AG04449 (cell line): Measurements from ENCODE around the gene IRF2BP1.
"Not testable (repeated sequence)": the region's sequence is repeated elsewhere in the genome, so short reads cannot be mapped to it uniquely, and the experiment has no call there.

Experiments used
- CTCF ChIA-PET: fragments of 350-600 bp; formaldehyde crosslinking; extraction: SDS; loops from one replicate; lab custom pipeline; 2021; ENCODE audit warnings: antibody characterized with exemption; lab: Yijun Ruan, JAX
- POLR2A ChIA-PET: fragments of 400-600, 350-600 bp; formaldehyde crosslinking; extraction: SDS; loops from one replicate; lab custom pipeline; 2020; ENCODE audit warnings: antibody characterized with exemption, inconsistent platforms; lab: Yijun Ruan, JAX
- DNase-seq: peaks from one replicate; pipeline ENCODE4 v3.0.0-alpha.2; 2010; ENCODE audit warnings: low read depth, low spot score
- H3K4me3 ChIP-seq: 2 replicates; pipeline ENCODE4 v1.5.1; 2011; ENCODE audit warnings: low read depth, mild to moderate bottlenecking, control low read depth, low read length
- CTCF ChIP-seq: IDR thresholded peaks from one replicate; pipeline ENCODE4 v1.5.1; 2011; ENCODE audit warnings: mild to moderate bottlenecking, moderate library complexity, low read length, control low read depth, inconsistent platforms; ENCODE audit not compliant: insufficient read depth; ENCODE audit errors: missing control alignments

Gene IRF2BP1

DNA sequence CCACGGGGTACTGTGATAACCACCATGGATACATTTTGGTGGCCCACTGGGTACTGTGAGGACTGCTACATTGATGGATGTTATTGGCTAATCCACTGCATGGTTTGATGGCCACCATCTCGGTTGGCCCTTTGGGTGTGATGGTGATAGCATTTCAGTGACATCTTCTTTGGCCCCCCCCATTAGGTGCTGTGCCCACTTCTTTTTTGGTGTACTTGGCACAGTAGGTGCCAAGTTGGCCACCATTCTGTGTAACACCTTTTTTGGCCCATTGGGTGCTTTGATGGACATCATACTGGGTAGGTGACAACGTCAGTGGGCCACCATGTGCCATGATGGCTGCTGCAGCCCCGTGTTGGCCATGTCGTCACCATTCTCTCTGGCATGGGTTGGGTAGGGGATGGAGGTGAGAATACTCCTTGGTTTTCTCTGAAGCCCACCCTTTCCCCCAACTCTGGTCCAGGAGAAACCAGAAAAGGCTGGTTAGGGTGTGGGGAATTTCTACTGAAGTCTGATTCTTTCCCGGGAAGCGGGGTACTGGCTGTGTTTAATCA lies 12.6 kb downstream of the IRF2BP1 start:
- POLR2A ChIA-PET, result no interaction called here
- DNase-seq, result no peak
- no peak overlapping the region for H3K4me3 ChIP-seq
- TF ChIP-seq CTCF, result no peak
- CTCF ChIA-PET, result interaction anchor here (1.4 to 7.7 kb wide), 2 partner anchors 8 to 9 kb away, joined by 6 to 62 read pairs; partner anchors contain the start of gene FOXA3

DNA sequence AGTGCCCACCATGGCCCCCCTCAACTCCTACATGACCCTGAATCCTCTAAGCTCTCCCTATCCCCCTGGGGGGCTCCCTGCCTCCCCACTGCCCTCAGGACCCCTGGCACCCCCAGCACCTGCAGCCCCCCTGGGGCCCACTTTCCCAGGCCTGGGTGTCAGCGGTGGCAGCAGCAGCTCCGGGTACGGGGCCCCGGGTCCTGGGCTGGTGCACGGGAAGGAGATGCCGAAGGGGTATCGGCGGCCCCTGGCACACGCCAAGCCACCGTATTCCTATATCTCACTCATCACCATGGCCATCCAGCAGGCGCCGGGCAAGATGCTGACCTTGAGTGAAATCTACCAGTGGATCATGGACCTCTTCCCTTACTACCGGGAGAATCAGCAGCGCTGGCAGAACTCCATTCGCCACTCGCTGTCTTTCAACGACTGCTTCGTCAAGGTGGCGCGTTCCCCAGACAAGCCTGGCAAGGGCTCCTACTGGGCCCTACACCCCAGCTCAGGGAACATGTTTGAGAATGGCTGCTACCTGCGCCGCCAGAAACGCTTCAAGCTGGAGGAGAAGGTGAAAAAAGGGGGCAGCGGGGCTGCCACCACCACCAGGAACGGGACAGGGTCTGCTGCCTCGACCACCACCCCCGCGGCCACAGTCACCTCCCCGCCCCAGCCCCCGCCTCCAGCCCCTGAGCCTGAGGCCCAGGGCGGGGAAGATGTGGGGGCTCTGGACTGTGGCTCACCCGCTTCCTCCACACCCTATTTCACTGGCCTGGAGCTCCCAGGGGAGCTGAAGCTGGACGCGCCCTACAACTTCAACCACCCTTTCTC lies 13.6 kb downstream of the IRF2BP1 start:
- CTCF ChIA-PET, result interaction anchor here (1.4 to 7.7 kb wide), 3 partner anchors 8 to 13 kb away, joined by 5 to 62 read pairs (median 6); partner anchors contain the start of gene FOXA3
- DNase-seq, result no peak
- no peak for TF ChIP-seq CTCF
- POLR2A ChIA-PET, result no interaction called here
- H3K4me3 ChIP-seq, result no peak overlapping the region

DNA sequence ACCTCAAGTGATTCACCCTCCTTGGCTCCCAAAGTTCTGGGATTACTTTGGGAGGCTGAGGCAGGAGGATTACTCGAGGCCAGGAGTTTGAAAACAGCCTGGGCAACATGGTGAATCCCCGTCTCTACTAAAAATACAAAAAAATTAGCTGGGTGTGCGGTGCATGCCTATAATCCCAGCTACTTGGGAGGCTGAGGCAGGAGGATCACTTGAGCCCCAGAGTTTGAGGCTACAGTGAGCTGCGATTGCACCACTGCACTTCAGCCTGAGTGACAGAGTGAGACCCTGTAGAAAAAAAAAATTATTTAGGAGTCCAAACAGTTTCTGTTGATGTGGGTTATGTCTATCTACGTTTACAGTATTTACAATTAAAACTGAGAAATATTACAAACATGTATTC lies 15.1 kb downstream of the IRF2BP1 start:
- ChIA-PET CTCF (interaction anchor here (1.0 to 7.7 kb wide), 3 partner anchors 10 to 139 kb away, joined by 3 to 62 read pairs (median 4); no protein-coding TSS in a partner anchor), POLR2A (no interaction called here)
- DNase-seq, result no peak
- TF ChIP-seq CTCF, result no peak
- no peak overlapping the region for H3K4me3 ChIP-seq

DNA sequence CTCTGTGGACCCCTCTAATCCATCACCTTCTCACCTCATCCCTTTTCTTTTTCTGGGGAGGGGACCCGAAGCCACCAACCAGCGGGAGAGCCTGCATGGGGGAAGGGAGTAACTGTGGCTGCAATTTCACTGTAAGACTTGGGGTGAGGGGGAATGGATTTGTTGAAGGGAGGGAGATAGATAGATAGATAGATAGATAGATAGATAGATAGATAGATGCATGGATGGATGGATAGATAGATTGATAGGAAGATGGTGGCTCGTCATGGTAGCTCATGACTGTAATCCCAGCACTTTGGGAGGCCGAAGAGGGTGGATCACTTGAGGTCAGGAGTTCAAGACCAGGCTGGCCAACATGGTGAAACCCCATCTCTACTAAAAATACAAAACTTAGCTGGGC lies 18.7 kb downstream of the IRF2BP1 start:
- DNase-seq, H3K4me3 ChIP-seq: not testable (repeated sequence)
- CTCF ChIA-PET, result interaction anchor here (7.7 kb wide), 1 partner anchor 14 kb away, joined by 62 read pairs; no protein-coding TSS in a partner anchor
- POLR2A ChIA-PET, result interaction anchor here (0.5 kb wide), 1 partner anchor 168 kb away, joined by 4 read pairs; no protein-coding TSS in a partner anchor

DNA sequence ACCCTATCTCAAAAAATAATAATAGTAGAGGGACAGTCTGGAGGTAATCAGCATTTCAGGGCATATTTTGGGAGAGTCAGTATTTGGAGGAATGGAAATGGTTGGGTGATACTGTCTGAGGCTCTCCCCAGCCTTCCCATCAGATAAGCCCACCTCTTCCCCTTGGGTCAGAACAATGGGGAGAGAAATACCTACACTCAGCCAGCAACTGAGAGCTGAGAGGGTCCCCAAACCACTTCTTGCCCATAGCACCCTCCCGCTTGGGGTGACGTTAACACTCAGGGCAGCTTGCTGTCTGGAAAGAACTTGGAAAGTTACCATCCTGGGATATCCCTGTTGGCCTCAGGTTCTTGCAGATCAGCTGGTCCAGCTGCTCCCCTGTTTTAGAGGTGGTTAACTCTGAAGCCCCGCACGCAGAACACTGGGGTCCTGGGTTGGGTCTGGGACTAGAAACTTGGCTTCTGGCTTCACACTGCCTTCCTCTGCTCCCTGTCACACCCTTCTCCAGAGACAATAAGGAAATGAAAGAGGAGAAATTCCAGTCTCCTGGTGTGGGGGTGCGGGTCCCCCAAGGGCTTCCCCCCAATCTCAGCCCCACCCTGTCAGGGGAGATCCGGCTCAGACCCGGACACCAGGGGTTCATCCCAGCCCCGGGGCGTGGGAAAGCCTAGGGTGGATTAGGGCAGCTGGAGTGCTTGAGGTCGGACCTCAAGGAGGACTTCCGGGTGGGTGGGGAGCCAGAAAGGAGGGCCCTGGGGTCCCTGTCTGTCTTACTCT lies 19.4 kb downstream of the IRF2BP1 start:
- CTCF ChIA-PET, result interaction anchor here (0.8 to 7.7 kb wide), 2 partner anchors 15 to 49 kb away, joined by 4 to 62 read pairs; no protein-coding TSS in a partner anchor
- no peak for TF ChIP-seq CTCF
- DNase-seq, result no peak
- POLR2A ChIA-PET, result no interaction called here
- no peak overlapping the region for H3K4me3 ChIP-seq

GRCh38 chr19:45865269-45865948 lies 20.5 kb downstream of the IRF2BP1 start:
- DNase-seq, result no peak
- ChIA-PET CTCF (interaction anchor here (4.9 to 7.7 kb wide), 2 partner anchors 16 to 17 kb away, joined by 62 to 67 read pairs; partner anchors contain the start of gene IRF2BP1), POLR2A (no interaction called here)
- TF ChIP-seq CTCF, result no peak
- no peak overlapping the region for H3K4me3 ChIP-seq
